Measurements from ENCODE around the gene YWHAG. TPM values are rescaled to one million over a fixed set of nuclear protein-coding genes. Genes with fewer than 3 reads are reported as not detected.

The YWHAG gene
- total and polyA plus RNA-seq, 2 donors from 2014 or later, result 45.4 to 94.2 TPM

GRCh38 chr7:76381814-76382213 lies 23.0 kb upstream of the YWHAG start:
- no peak for FAIRE-seq
- Histone ChIP-seq H3K27me3 (ENCODE audit: control insufficient read depth, insufficient read depth, low read length) (no peaks in the 10 kb centered on the region), H3K27ac (ENCODE audit: low read depth in 2 of 2, low read length in 2 of 2) (no peak overlapping the region), H3K4me3 (ENCODE audit: low read length in 3 of 3) (no peak overlapping the region), H3K36me3 (ENCODE audit: control insufficient read depth in 2 of 3, insufficient read depth in 3 of 3, low read length in 3 of 3) (no peaks in the 10 kb centered on the region), H3K9ac (ENCODE audit: low read length in 3 of 3) (no peak overlapping the region), H3K4me1 (ENCODE audit: control insufficient read depth in 2 of 3, insufficient read depth in 2 of 3, low read depth in 1 of 3, low read length in 3 of 3) (peaks cover 0 to 5% (median 5%) of the 10 kb centered on the region in 3 donors), H3K9me3 (ENCODE audit: control insufficient read depth in 2 of 3, insufficient read depth in 1 of 3, low read length in 3 of 3) (no peaks in the 10 kb centered on the region)
- TF ChIP-seq, protein P1, sequence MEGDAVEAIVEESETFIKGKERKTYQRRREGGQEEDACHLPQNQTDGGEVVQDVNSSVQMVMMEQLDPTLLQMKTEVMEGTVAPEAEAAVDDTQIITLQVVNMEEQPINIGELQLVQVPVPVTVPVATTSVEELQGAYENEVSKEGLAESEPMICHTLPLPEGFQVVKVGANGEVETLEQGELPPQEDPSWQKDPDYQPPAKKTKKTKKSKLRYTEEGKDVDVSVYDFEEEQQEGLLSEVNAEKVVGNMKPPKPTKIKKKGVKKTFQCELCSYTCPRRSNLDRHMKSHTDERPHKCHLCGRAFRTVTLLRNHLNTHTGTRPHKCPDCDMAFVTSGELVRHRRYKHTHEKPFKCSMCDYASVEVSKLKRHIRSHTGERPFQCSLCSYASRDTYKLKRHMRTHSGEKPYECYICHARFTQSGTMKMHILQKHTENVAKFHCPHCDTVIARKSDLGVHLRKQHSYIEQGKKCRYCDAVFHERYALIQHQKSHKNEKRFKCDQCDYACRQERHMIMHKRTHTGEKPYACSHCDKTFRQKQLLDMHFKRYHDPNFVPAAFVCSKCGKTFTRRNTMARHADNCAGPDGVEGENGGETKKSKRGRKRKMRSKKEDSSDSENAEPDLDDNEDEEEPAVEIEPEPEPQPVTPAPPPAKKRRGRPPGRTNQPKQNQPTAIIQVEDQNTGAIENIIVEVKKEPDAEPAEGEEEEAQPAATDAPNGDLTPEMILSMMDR (IDR thresholded peaks at IDR 0.05; ENCODE audit: borderline replicate concordance, extremely low read depth, insufficient read depth), result no peak
- intact Hi-C loops (cut with DNase I), result no loop called here
- DNase-seq, result no peak

DNA sequence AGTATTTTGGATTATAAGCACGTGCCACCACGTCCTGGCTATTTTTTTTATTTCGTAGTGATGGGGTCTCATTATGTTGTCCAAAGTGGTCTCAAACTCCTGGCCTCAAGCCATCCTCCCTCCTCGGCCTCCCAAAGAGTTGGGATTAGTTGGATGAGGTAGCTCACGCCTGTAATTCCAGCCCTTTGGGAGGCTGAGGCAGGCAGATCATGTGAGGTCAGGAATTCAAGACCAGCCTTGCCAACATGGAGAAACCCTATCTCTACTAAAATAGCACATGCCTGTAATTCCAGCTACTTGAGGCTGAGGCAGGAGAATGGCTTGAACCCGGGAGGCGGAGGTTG lies 21.8 kb upstream of the YWHAG start:
- intact Hi-C loops (cut with DNase I), result no loop called here
- Histone ChIP-seq H3K36me3 (ENCODE audit: control insufficient read depth in 2 of 3, insufficient read depth in 3 of 3, low read length in 3 of 3) (no peaks in the 10 kb centered on the region), H3K4me1 (ENCODE audit: control insufficient read depth in 2 of 3, insufficient read depth in 2 of 3, low read depth in 1 of 3, low read length in 3 of 3) (peaks cover 0 to 5% (median 5%) of the 10 kb centered on the region in 3 donors), H3K4me3 (ENCODE audit: low read length in 3 of 3) (peak overlapping the region; percentile 36 to 69 (median 66)), H3K27me3 (ENCODE audit: control insufficient read depth, insufficient read depth, low read length) (no peaks in the 10 kb centered on the region), H3K9ac (ENCODE audit: low read length in 3 of 3) (peak overlapping the region in 1 of 3 donors; percentile 76), H3K9me3 (ENCODE audit: control insufficient read depth in 2 of 3, insufficient read depth in 1 of 3, low read length in 3 of 3) (no peaks in the 10 kb centered on the region), H3K27ac (ENCODE audit: low read depth in 2 of 2, low read length in 2 of 2) (peak overlapping the region; percentile 94)
- TF ChIP-seq, protein P1 (IDR thresholded peaks at IDR 0.05; ENCODE audit: borderline replicate concordance, extremely low read depth, insufficient read depth), result no peak
- DNase-seq (no peak), FAIRE-seq (no peak)

DNA sequence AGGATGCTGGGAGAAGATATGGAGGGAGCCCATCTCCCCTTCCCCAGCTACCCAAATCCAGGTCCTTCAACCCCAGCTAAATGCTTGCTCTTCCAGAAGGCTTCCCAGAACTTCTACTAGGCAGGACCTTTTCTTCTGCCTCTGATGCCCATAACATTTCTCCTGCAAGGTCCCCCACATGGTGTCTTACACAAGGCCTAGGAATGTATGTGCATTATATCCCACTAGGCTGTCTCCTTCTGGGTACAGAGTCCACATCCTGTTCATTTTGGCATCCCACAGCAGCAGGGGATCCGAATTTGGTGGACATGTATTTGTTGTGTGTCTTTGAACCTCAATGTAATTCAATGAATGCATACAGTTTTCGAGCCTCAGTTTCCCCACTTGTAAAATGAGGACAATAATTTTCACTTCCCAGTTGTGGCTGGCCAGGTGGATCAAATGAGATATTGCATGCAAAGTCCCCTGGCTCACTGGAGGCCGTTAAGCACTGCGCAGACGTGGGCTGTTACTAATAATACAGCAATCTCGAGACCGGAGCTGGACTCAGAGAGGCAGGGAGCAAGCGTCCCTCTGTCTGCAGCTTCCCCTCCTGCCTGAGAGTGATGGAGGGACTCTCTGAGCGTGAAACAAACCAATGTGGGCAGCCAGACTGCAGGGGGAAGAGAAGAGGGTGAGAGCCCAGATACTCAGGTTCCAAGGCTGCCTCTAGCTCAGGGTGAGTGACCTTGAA lies 18.6 kb upstream of the YWHAG start:
- no peak for DNase-seq
- FAIRE-seq, result no peak
- H3K27ac ChIP-seq (ENCODE audit: low read depth in 2 of 2, low read length in 2 of 2), result no peak overlapping the region
- no peaks in the 10 kb centered on the region for H3K36me3 ChIP-seq (ENCODE audit: control insufficient read depth in 2 of 3, insufficient read depth in 3 of 3, low read length in 3 of 3)
- no peaks in the 10 kb centered on the region for H3K9me3 ChIP-seq (ENCODE audit: control insufficient read depth in 2 of 3, insufficient read depth in 1 of 3, low read length in 3 of 3)
- no peak overlapping the region for H3K9ac ChIP-seq (ENCODE audit: low read length in 3 of 3)
- no peak overlapping the region for H3K4me3 ChIP-seq (ENCODE audit: low read length in 3 of 3)
- peaks cover 0 to 5% (median 5%) of the 10 kb centered on the region in 3 donors for H3K4me1 ChIP-seq (ENCODE audit: control insufficient read depth in 2 of 3, insufficient read depth in 2 of 3, low read depth in 1 of 3, low read length in 3 of 3)
- intact Hi-C loops (cut with DNase I), result no loop called here
- TF ChIP-seq, protein P1 (IDR thresholded peaks at IDR 0.05; ENCODE audit: borderline replicate concordance, extremely low read depth, insufficient read depth), result no peak
- no peaks in the 10 kb centered on the region for H3K27me3 ChIP-seq (ENCODE audit: control insufficient read depth, insufficient read depth, low read length)
